GM19463 (cell line): ENCODE measurements around the gene GPR84.

Experiments used
- ATAC-seq: cut with Tn5 transposase; IDR thresholded peaks from one replicate; pipeline ENCODE4 v1.9.1; 2021; ENCODE audit warnings: mild to moderate bottlenecking, moderate library complexity; ENCODE audit not compliant: unreplicated experiment

GPR84 gene

DNA sequence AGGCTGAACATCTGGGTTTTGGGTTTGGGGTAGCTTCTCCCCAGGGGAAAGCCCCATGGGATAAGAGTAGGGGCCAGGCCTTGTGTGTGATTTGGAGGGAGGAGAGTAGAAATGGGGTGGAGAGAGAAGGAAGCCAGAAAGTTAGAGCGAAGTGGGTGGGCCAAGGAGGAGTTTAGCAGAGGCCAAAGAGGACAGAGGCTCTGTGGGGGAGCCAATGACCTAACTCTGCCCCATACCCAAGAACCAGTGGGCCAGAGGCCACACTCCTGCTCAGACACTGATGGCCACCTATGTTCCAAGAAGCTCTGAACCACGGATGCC lies 10.9 kb upstream of the GPR84 start:
- ATAC-seq, result no peak

GRCh38 chr12:54374562-54375258 lies 10.4 kb upstream of the GPR84 start:
- no peak for ATAC-seq

- no peak for ATAC-seq
These were observed 9.6 kb upstream of the GPR84 start for GRCh38 chr12:54373649-54374561.

DNA sequence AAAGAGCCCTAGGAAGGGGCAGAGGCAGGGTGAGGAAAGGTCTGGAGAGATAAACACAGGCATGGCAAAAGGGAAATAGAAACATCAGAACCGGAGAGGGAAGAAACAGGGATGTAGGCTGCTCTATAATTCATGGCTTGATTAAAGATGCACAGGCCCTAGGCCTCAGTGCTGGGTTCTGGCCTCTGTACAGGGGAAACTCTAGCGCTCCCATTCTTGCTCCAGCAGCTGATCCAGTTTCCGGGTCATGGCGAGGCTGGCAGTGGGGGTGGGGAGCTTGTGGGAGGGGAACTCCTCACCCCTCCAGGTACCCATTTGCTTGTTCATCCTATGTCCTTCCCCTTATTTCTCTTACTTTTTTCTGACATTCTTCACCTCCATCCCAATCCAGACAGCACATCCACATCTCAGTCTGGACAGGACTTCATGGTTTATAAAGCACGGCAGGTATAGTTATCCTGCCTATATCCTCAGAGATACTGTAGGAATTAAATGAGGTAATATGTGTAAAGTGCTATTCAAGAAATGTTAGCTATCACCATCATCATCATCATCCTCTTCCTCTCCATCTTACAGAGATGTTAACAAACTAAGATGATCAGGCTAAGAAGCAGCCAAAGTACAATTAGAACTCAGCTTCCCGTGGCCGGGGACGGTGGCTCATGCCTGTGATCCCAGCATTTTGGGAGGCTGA lies 8.0 kb upstream of the GPR84 start:
- no peak for ATAC-seq

DNA sequence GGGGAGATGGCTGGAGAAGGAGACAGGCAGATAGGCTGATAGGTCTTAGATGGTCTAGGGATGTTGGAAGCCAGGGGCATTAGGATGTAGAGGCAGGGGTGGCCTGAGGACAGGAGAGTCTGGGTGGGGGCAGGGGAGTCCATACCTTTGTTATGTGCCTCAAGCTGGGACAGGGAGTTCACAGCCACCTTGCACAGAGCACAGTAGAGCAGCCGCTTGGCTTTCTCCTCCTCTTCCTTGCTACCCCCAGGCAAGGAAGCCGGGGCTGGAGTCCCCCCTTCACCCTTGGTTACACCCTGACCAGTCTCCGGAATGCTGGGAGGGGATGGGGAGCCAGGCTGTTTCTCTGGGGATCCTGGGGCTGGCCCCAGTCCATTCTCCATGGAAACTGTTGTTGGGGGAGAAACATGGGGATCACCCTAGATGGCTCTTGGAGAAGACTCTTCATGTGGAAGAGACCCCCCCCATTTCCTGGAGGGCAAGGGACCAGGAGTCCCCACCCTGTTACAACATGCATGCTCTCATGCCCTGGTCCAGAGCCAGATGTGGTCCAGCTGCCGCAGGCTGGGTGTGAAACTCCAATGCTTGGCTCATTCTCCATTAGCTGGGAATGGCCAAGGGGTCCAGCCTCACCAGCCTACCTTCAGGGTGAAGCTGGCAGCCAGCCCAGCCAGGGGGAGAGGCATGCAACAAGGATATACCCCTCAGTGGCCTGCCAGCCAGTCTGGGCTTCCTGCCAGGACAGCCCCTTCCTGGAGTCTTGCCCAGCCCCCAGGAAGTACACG lies 7.2 kb upstream of the GPR84 start:
- no peak for ATAC-seq

DNA sequence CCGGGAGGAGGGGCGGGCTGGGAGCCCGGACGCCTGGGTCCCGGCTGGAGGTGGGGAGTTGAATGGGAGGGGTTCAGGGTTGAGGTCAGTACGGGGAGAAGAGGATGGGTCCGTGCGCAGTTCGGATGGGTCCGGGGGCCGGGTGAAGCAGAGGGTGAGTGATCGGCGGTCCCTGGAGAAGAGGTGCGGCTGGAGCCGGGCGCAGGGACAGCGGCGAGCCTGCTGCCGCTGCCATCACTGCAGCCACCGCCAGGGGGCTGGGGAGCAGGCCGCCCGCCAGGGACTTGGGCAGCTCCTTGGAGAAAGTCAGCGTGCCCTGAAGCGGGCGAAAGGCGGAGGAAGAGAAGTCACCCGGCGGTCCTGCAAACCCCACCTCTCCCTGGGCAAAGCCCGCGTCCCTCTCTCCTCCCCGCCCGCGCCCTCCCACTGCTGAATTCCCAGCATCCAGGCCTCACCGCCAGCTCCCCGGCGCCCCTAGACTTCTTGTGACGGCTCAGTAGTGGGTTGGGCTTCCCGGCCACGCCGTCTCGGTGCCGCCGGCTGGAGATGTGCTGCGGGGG lies 6.0 kb upstream of the GPR84 start:
- ATAC-seq, result no peak

DNA sequence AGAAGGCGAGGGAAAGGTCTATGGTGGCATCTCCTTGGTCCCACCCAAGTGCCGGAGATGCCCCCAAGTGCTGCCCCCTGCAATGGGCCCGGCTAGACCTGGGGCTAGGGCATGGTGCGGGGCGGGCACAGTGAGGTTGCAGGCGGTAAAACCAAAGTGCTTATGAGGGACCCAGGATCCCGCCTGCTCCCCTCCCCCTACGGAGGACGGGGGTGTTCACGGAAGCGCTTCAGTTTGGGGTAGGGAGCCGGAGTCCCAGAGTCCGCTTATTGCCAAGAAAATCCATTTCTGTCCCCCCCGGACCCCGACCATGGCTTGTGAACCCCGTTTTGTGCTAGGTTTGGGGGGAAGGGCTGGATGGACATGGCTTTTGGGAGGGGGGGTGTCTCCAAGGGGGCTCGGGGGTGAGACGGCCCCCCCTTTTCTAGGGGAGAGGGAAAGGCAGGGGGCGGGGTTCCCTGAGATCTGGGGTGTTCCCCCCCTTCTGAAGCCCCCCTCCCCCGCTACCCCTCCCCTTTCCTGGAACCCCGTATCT lies 5.4 kb upstream of the GPR84 start:
- no peak for ATAC-seq

GRCh38 chr12:54368709-54369596 lies 4.7 kb upstream of the GPR84 start:
- ATAC-seq, result peak; percentile 75

DNA sequence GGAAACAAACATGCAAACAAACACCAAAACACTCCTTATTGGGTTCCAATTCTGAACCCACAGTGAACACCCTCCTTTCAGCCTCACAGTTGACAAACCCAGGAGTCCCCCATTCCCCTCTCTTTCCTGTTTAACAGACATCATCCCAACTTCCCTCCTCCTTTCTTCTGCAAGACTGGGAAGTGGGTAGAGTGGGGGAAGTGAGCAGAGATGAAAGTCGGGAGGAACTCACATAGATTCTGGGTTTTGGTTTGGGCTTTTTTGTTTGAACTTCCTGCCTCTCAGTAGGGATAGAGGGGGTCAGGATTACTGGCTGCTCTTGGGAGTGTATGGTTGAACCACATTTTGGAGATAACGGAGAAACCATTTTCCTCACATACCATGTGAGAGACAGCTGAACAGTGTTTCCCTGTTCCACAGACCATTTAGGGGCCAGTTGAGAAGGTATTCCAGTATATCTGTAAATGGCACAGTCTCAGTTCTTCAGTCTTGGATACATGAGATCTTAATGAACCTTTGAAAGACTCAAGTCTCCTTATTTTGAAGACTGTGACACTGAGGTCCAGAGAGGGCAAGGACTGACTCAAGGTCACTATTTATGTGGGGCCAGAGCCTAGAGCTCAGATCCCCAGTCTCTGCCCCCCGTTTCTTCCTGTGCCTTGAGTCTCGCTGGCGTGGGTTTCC lies 3.9 kb upstream of the GPR84 start:
- peak; percentile 4 for ATAC-seq

- no peak for ATAC-seq
These were observed 668 bp downstream of the GPR84 start for GRCh38 chr12:54363618-54364017.

GRCh38 chr12:54363047-54363446 lies 1.2 kb downstream of the GPR84 start:
- ATAC-seq, result no peak

GRCh38 chr12:54360717-54361456 lies 3.4 kb downstream of the GPR84 start:
- ATAC-seq, result no peak

DNA sequence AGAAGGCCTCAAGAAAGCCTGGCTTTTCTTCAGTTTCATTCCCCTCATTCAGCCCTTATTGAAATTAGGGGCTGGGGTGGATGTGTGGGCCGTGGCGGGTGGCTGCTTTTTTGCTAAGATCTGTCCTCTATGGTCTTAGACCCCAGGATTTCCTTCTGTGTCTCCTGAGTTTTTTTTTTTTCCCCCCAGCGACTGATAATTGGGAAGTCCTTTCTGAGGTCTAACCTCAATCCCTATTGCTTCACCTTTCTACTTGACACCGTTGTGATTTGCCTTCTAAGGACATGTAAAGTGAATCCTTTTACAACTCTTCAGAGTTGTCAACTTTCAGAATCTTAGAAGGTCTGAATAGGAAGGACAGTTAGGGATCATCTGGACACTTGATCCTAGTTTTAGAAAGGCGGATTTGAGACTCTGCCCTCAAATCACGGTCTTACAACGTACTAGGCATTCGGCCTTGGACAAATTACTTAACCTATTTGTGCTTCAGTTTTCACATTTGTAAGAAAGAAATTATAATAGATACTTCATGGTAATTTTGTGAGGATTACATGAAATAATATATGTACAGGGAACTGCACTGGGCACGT lies 4.4 kb downstream of the GPR84 start:
- ATAC-seq, result no peak

GRCh38 chr12:54358945-54359761 lies 5.1 kb downstream of the GPR84 start:
- ATAC-seq, result peak; percentile 96

- ATAC-seq, result no peak
These were observed 5.9 kb downstream of the GPR84 start for GRCh38 chr12:54358191-54358944.

DNA sequence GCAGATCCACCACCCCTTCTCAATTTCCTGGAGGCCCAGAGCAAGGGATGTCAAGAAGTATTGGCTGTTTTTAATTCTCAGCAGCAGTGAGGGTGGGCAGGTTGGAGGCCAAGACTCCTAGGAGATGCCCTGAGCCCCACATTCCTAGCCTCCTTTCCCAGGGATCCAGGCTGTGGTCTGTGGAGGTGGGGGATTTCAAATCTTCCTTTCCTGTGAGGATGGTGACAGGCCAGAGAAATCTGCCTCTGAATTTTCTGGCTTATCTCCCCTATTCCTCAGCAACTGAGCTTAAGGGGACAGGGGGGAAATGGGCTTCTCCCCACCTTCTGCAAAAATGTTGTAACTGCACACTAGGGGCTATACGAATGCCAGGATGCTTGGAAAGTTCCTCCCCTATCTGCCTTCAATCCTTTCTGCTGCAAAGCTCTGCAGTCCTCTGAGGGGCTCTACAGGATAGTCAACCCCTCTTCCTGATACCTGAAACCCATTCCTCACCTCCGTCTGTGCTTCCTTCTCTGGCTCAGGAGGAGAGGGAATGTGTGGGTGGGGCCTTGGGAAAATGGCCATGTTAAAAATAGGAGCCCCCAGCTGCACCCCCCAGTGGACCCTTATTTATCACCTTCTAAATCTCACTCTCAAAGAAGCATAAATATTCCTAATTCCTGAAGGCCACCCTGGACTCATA lies 6.6 kb downstream of the GPR84 start:
- no peak for ATAC-seq
